Measurements from ENCODE around the gene MIGA2. TPM values are rescaled to one million over a fixed set of nuclear protein-coding genes. Genes with fewer than 3 reads are reported as not detected.
A peak's percentile ranks its signal among the peaks of the same experiment; 100 is the strongest.

The MIGA2 gene
- total and polyA plus RNA-seq, 9 of the 15 experiments (the other 6 are each of a cell fraction or from before 2014, with no cell fraction given): 0.15 to 54.1 (median 18.0) TPM

DNA sequence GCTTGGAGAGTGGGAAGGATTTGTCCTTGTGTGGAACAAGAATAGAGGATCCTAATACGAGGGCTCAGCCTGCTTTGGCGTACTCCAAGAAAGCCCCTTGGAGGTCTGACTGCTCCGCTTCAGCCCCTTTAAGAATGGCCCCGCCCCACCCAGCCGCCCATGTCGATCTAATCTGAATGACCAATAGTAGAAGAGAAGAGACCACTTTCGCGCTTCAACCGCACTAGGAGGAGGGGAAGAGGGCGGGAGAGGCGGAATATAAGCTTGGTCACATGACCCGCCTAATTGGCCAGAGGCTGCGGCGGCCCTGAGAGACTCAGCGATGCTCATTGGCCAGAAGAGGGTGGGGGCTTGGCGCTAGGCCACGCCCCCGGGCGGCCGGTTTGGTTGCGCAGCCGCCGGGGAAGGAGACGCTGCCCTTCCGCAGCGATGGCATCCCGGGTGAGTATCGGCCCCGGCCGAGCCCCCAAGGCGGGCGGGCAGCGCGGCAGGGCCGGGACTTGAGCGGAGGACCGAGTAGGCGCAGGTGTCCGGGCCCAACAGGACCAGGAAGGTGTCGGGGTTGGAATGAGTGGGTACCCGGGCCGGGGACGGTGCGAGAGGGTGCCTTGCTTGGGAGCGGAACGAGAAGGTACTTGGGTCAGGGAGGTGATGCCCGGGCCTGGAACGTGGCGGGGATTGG, at the start of gene MIGA2 (continued):
- TF ChIP-seq, protein P1, sequence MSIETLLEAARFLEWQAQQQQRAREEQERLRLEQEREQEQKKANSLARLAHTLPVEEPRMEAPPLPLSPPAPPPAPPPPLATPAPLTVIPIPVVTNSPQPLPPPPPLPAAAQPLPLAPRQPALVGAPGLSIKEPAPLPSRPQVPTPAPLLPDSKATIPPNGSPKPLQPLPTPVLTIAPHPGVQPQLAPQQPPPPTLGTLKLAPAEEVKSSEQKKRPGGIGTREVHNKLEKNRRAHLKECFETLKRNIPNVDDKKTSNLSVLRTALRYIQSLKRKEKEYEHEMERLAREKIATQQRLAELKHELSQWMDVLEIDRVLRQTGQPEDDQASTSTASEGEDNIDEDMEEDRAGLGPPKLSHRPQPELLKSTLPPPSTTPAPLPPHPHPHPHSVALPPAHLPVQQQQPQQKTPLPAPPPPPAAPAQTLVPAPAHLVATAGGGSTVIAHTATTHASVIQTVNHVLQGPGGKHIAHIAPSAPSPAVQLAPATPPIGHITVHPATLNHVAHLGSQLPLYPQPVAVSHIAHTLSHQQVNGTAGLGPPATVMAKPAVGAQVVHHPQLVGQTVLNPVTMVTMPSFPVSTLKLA (conservative IDR thresholded peaks at IDR 0.05): peak in 1 of 2 experiments; percentile 59; a peak in 2 of 4 replicates
- TF ChIP-seq FIP1L1 (IDR thresholded peaks at IDR 0.05; ENCODE audit: low read depth, low read length, poor library complexity, severe bottlenecking) (no peak), ZNF445 (CRISPR knock-in tag; IDR thresholded peaks at IDR 0.05; ENCODE audit: low read depth) (no peak), ZNF282 (CRISPR knock-in tag; IDR thresholded peaks at IDR 0.05) (no peak), FOXP1 (CRISPR knock-in tag; IDR thresholded peaks at IDR 0.05) (no peak), POLR2B (IDR thresholded peaks at IDR 0.05; ENCODE audit: low read depth, partially characterized antibody) (peak; percentile 69), ARID1B (IDR thresholded peaks at IDR 0.05) (no peak), RBFOX2 (IDR thresholded peaks at IDR 0.05; ENCODE audit: low read depth, low read length) (peak; percentile 79), NR2C1 (IDR thresholded peaks at IDR 0.05) (no peak; the same call in 1 of the 2 replicates), NR2C1 (tag; IDR thresholded peaks at IDR 0.05) (no peak), MEF2D (tag; conservative IDR thresholded peaks at IDR 0.05; ENCODE audit: low read depth) (no peak), ETS1 (conservative IDR thresholded peaks at IDR 0.05; ENCODE audit: control insufficient read depth, low read depth, low read length) (0 out of 2 replicates have a peak, but pooled peaks have one; percentile 48), FOXA1 (IDR thresholded peaks at IDR 0.05; ENCODE audit: borderline replicate concordance) (no peak)
- TF ChIP-seq, protein P2, sequence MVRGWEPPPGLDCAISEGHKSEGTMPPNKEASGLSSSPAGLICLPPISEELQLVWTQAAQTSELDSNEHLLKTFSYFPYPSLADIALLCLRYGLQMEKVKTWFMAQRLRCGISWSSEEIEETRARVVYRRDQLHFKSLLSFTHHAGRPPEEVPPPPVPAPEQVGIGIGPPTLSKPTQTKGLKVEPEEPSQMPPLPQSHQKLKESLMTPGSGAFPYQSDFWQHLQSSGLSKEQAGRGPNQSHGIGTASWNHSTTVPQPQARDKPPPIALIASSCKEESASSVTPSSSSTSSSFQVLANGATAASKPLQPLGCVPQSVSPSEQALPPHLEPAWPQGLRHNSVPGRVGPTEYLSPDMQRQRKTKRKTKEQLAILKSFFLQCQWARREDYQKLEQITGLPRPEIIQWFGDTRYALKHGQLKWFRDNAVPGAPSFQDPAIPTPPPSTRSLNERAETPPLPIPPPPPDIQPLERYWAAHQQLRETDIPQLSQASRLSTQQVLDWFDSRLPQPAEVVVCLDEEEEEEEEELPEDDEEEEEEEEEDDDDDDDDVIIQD (CRISPR knock-in tag; IDR thresholded peaks at IDR 0.05): no peak
- TF ChIP-seq, protein P3, sequence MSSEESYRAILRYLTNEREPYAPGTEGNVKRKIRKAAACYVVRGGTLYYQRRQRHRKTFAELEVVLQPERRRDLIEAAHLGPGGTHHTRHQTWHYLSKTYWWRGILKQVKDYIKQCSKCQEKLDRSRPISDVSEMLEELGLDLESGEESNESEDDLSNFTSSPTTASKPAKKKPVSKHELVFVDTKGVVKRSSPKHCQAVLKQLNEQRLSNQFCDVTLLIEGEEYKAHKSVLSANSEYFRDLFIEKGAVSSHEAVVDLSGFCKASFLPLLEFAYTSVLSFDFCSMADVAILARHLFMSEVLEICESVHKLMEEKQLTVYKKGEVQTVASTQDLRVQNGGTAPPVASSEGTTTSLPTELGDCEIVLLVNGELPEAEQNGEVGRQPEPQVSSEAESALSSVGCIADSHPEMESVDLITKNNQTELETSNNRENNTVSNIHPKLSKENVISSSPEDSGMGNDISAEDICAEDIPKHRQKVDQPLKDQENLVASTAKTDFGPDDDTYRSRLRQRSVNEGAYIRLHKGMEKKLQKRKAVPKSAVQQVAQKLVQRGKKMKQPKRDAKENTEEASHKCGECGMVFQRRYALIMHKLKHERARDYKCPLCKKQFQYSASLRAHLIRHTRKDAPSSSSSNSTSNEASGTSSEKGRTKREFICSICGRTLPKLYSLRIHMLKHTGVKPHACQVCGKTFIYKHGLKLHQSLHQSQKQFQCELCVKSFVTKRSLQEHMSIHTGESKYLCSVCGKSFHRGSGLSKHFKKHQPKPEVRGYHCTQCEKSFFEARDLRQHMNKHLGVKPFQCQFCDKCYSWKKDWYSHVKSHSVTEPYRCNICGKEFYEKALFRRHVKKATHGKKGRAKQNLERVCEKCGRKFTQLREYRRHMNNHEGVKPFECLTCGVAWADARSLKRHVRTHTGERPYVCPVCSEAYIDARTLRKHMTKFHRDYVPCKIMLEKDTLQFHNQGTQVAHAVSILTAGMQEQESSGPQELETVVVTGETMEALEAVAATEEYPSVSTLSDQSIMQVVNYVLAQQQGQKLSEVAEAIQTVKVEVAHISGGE (CRISPR knock-in tag; IDR thresholded peaks at IDR 0.05): peak in 2 of 3 experiments; percentile 74 to 93; a peak in 3 of 6 replicates
